HUES48 (cell line): ENCODE measurements around the gene SPATA31C1.

ENCODE experiments used
- H3K27ac ChIP-seq: one replicate; pipeline ENCODE4 v1.7.0; 2013; ENCODE audit warnings: low read depth, low read length, inconsistent platforms
- H3K27me3 ChIP-seq: 2 replicates; pipeline ENCODE4 v1.6.1; 2013; ENCODE audit warnings: mild to moderate bottlenecking, low read length; ENCODE audit not compliant: control insufficient read depth, insufficient read depth
- H3K36me3 ChIP-seq: 2 replicates; pipeline ENCODE4 v1.6.1; 2013; ENCODE audit warnings: low read length; ENCODE audit not compliant: control insufficient read depth, insufficient read depth
- H3K4me1 ChIP-seq: 2 replicates; pipeline ENCODE4 v1.6.1; 2013; ENCODE audit warnings: mild to moderate bottlenecking, low read length; ENCODE audit not compliant: control insufficient read depth, insufficient read depth
- H3K4me3 ChIP-seq: 2 replicates; pipeline ENCODE4 v1.5.1; 2013; ENCODE audit warnings: mild to moderate bottlenecking, low read depth, low read length
- H3K9ac ChIP-seq: 2 replicates; pipeline ENCODE4 v1.6.1; 2013; ENCODE audit warnings: mild to moderate bottlenecking, low read depth, low read length, moderate library complexity
- H3K9me3 ChIP-seq: 2 replicates; pipeline ENCODE4 v1.6.1; 2013; ENCODE audit warnings: low read length; ENCODE audit not compliant: control insufficient read depth, insufficient read depth

The SPATA31C1 gene

DNA sequence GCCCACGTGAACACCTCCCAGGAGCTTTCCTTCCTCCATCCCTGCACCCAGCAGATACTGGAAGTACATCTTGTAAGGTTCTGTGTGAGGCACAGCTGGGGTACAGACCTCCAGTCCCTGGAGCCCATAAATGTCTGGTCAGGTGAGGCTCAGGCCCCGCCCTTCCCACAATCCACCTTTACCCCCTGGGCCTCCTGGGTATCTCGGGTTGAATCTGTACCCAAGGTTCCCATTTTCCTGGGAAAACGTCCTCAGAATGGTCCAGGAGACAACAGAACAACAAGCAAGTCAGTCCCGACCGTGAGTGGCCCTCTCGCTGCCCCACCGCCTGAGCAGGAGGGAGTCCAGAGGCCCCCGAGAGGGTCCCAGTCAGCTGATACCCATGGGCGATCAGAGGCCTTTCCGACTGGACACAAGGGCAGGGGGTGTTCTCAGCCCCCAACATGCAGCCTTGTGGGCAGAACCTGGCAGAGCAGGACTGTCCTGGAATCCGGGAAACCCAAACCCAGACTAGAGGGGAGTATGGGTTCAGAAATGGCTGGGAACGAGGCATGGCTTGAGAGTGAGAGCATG is 30.7 kb upstream of the SPATA31C1 start:
- Histone ChIP-seq H3K9me3 (no peaks in the 10 kb centered on the region), H3K36me3 (no peaks in the 10 kb centered on the region), H3K9ac (no peak overlapping the region), H3K4me3 (no peak overlapping the region), H3K4me1 (no peaks in the 10 kb centered on the region), H3K27ac (no peak overlapping the region), H3K27me3 (no peaks in the 10 kb centered on the region)

- Histone ChIP-seq H3K9ac (no peak overlapping the region), H3K27ac (no peak overlapping the region), H3K4me3 (no peak overlapping the region), H3K9me3 (no peaks in the 10 kb centered on the region), H3K4me1 (no peaks in the 10 kb centered on the region), H3K27me3 (no peaks in the 10 kb centered on the region), H3K36me3 (no peaks in the 10 kb centered on the region)
Observed at GRCh38 chr9:87887661-87888480, 29.9 kb upstream of the SPATA31C1 start.

DNA sequence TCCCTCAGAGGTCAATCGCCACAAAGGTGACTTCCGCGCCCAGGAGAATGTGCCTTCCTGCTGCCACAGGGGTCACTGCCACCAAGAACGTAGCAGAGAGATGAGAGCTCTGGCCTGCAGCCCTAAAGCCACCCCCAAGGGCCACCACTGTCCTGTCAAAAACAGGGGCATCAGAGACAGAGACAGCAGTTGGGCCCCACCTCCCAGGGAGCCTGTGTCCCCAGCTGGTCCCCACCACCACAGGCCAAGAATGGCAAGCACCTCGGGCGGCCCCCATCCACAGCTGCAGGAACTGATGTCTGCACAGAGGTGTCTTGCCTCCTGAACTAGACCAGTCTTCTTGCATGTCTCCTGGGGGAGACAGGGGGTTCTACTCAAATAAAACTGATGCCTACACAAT is 29.3 kb upstream of the SPATA31C1 start:
- H3K9me3 ChIP-seq, result no peaks in the 10 kb centered on the region

GRCh38 chr9:87889065-87889881 is 28.5 kb upstream of the SPATA31C1 start:
- H3K36me3 ChIP-seq, result no peaks in the 10 kb centered on the region
- no peaks in the 10 kb centered on the region for H3K27me3 ChIP-seq
- no peaks in the 10 kb centered on the region for H3K4me1 ChIP-seq
- H3K9me3 ChIP-seq, result no peaks in the 10 kb centered on the region
- no peak overlapping the region for H3K27ac ChIP-seq
- no peak overlapping the region for H3K9ac ChIP-seq
- H3K4me3 ChIP-seq, result no peak overlapping the region

More for the DNA sequence above, 29.3 kb upstream of the SPATA31C1 start:
- Histone ChIP-seq H3K36me3 (no peaks in the 10 kb centered on the region), H3K4me3 (no peak overlapping the region), H3K27me3 (no peaks in the 10 kb centered on the region), H3K27ac (no peak overlapping the region), H3K4me1 (no peaks in the 10 kb centered on the region), H3K9ac (no peak overlapping the region)

DNA sequence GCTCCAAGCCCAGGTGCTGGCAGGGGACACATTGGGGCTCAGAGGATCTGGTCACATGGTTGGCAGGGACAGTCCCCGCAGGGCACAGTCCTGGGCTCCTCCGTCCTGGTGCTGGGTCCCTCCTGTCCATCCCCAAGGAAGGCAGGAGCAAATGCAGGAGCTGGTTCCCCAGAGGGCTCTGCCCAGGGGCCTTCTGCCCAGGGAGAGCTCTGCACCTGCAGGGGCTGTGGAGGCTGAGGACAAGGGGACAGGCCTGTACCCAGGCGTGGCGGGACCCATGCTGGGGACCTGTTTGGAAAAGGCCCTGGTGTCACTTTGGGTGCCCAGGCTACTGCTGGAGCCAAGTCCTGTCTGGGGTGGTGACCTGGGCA is 27.9 kb upstream of the SPATA31C1 start:
- H3K4me3 ChIP-seq, result no peak overlapping the region
- no peak overlapping the region for H3K27ac ChIP-seq
- no peaks in the 10 kb centered on the region for H3K9me3 ChIP-seq
- no peak overlapping the region for H3K9ac ChIP-seq
- no peaks in the 10 kb centered on the region for H3K36me3 ChIP-seq
- H3K4me1 ChIP-seq, result no peaks in the 10 kb centered on the region
- no peaks in the 10 kb centered on the region for H3K27me3 ChIP-seq

DNA sequence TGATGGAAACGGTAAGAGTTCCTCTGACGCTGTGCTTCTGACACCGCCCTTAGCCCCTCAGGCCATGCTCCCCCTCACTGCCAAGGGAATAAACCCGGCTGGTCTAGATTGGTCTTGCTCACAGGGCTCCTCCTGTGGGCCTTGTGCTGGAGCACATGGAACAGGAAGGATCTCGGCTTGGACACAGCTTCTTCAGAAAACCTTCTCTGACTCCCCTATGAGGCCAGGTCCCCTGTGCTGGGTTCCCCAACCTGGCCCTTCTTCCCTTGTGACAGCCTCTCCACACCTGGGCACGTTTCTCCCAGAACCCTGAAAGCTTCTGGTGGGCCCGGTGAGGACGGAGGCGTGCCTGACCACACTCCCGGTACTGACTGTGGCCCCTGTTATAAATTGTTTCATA is 26.9 kb upstream of the SPATA31C1 start:
- H3K9me3 ChIP-seq, result no peaks in the 10 kb centered on the region
- H3K27me3 ChIP-seq, result no peaks in the 10 kb centered on the region
- no peak overlapping the region for H3K9ac ChIP-seq
- no peak overlapping the region for H3K27ac ChIP-seq
- no peak overlapping the region for H3K4me3 ChIP-seq
- no peaks in the 10 kb centered on the region for H3K4me1 ChIP-seq
- no peaks in the 10 kb centered on the region for H3K36me3 ChIP-seq

- no peaks in the 10 kb centered on the region for H3K36me3 ChIP-seq
- H3K27me3 ChIP-seq, result no peaks in the 10 kb centered on the region
- H3K9me3 ChIP-seq, result no peaks in the 10 kb centered on the region
- no peak overlapping the region for H3K4me3 ChIP-seq
- H3K27ac ChIP-seq, result no peak overlapping the region
- no peaks in the 10 kb centered on the region for H3K4me1 ChIP-seq
- H3K9ac ChIP-seq, result no peak overlapping the region
Observed at GRCh38 chr9:87891754-87892153, 26.0 kb upstream of the SPATA31C1 start.

DNA sequence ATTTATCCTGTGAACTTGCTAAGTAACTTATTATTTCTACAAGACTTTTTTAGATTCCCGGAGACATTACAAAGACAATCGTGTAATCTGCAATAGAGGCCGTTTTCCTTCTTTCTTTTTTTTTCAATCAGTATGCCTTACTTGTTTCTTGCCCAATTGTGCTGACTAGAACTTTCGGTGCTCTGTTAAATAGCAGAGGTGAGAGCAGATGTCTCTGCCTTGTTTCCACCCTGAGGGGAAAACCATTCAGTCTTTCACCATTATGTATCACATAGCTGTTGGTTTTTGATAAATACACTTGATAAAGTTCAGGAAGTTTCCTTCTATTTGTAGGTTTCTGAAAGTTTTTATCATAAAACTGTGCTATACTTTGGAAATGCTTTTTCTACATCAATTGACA is 24.8 kb upstream of the SPATA31C1 start:
- H3K9ac ChIP-seq, result no peak overlapping the region
- H3K4me3 ChIP-seq, result no peak overlapping the region
- no peaks in the 10 kb centered on the region for H3K9me3 ChIP-seq
- H3K4me1 ChIP-seq, result no peaks in the 10 kb centered on the region
- no peak overlapping the region for H3K27ac ChIP-seq
- no peaks in the 10 kb centered on the region for H3K27me3 ChIP-seq
- H3K36me3 ChIP-seq, result no peaks in the 10 kb centered on the region

DNA sequence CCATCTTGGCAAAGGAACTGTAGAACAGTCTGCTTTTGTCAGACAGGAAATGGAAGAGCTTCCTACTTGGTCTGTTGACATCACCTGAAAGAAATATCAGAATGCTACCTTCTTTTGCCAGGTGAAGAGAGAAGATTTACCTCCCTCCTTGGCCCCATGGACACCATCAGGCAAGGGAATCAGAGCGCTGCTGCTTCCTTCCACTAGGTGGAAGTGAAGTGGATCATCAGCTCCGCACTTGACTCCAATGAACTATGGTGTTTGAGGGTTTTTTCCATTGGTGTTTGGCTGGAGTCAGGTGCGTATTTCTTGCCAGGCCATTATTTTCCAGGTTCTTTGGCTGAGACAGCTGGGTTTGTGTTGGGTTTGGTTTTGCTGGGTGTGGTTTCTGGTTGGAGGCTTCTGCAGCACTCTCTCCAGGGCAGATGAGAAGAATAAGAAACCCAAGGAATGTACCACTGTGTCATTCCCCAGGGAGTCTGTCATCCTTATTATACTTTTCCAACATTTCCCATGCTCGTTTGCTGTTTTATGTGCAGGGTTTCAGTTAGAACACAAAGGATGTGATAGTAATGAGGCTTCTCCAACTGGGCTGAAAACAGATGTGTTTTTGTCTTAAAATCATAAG is 22.6 kb upstream of the SPATA31C1 start:
- Histone ChIP-seq H3K27me3 (no peaks in the 10 kb centered on the region), H3K4me1 (no peaks in the 10 kb centered on the region), H3K4me3 (no peak overlapping the region), H3K9ac (no peak overlapping the region), H3K27ac (no peak overlapping the region), H3K9me3 (no peaks in the 10 kb centered on the region), H3K36me3 (no peaks in the 10 kb centered on the region)

GRCh38 chr9:87896891-87897290 is 20.9 kb upstream of the SPATA31C1 start:
- Histone ChIP-seq H3K36me3 (no peaks in the 10 kb centered on the region), H3K9me3 (peaks cover 4% of the 10 kb centered on the region), H3K9ac (no peak overlapping the region), H3K4me1 (no peaks in the 10 kb centered on the region), H3K27me3 (no peaks in the 10 kb centered on the region), H3K4me3 (no peak overlapping the region), H3K27ac (no peak overlapping the region)
